Subcutaneous adipose tissue (tissue), 4 donors: ENCODE results near the gene CTSW. TPM values are rescaled to one million over a fixed set of nuclear protein-coding genes. Genes with fewer than 3 reads are reported as not detected.

ENCODE experiments used
- CTCF ChIP-seq: fragments of 450-650 bp; IDR thresholded peaks from one replicate; pipeline ENCODE4 v1.5.1; 2016; ENCODE audit warnings: low read depth, mild to moderate bottlenecking, control low read depth, antibody characterized with exemption, moderate library complexity
- total RNA-seq, 4 donors: library from RNA; depleted of rRNA; stranded (reverse); fragments of >200 nt; gene quantifications; one replicate each; pipeline ENCODE4 v1.1.0, GENCODE V29; 2016

The CTSW gene
- total RNA-seq, 4 donors from 2014 or later, result 1.7 to 5.7 (median 2.9) TPM; not detected in 1

GRCh38 chr11:65870706-65871681, 8.6 kb upstream of the CTSW start:
- no peak for TF ChIP-seq CTCF

- TF ChIP-seq CTCF, result no peak
Observed at GRCh38 chr11:65871811-65872548, 7.7 kb upstream of the CTSW start.

- TF ChIP-seq CTCF, result no peak
Observed at GRCh38 chr11:65872586-65873317, 6.9 kb upstream of the CTSW start, which contains the start of gene EFEMP2. TSS of gene EFEMP2 (minus strand) at chr11:65872800. CDS start at chr11:65872354, 446 bp downstream.

GRCh38 chr11:65873318-65874156, 6.1 kb upstream of the CTSW start:
- no peak for TF ChIP-seq CTCF

- TF ChIP-seq CTCF, result no peak
Observed at GRCh38 chr11:65880027-65880426, 390 bp downstream of the CTSW start.

GRCh38 chr11:65880844-65881421, 1.3 kb downstream of the CTSW start:
- no peak for TF ChIP-seq CTCF
